Natural killer cell (primary cell): Measurements from ENCODE around the gene CABLES1. TPM values are rescaled to one million over a fixed set of nuclear protein-coding genes. Genes with fewer than 3 reads are reported as not detected.

Source experiments
- ATAC-seq, 3 donors: fragments of 150-1000 bp in 2 of 3; fragments of 200-7000 bp in 1 of 3; cut with Tn5 transposase; 1 replicate in 1 of 3; 2 replicates in 2 of 3; pipeline ENCODE4 v1.10.0; 2021; ENCODE audit warnings: mild to moderate bottlenecking in 2 of 3, moderate library complexity in 2 of 3
- DNase-seq, 2 donors: peaks; one replicate each; pipeline versions ENCODE4 v3.0.0 to v3.0.0-alpha.2; 2013 to 2021; ENCODE audit warnings: mixed read lengths in 1 of 2
- H3K27ac ChIP-seq: one replicate; pipeline ENCODE4 v1.5.1; 2013; ENCODE audit warnings: mild to moderate bottlenecking, low read length
- H3K27me3 ChIP-seq: one replicate; pipeline ENCODE4 v1.6.1; 2013; ENCODE audit warnings: low read length; ENCODE audit not compliant: control insufficient read depth, insufficient read depth
- H3K36me3 ChIP-seq: one replicate; pipeline ENCODE4 v1.6.1; 2013; ENCODE audit warnings: low read length; ENCODE audit not compliant: control insufficient read depth, insufficient read depth
- H3K4me1 ChIP-seq: one replicate; pipeline ENCODE4 v1.6.1; 2013; ENCODE audit warnings: low read length; ENCODE audit not compliant: control insufficient read depth, insufficient read depth
- H3K4me3 ChIP-seq: one replicate; pipeline ENCODE4 v1.5.1; 2013; ENCODE audit warnings: low read length
- H3K9me3 ChIP-seq: one replicate; pipeline ENCODE4 v1.6.1; 2013; ENCODE audit warnings: low read length; ENCODE audit not compliant: control insufficient read depth, insufficient read depth
- H3K27ac Mint-ChIP-seq, 2 donors: one replicate each; pipeline ENCODE4 v1.8.0; 2022; ENCODE audit warnings: mild to moderate bottlenecking in 2 of 2, mixed read lengths in 2 of 2, moderate library complexity in 1 of 2
- H3K27me3 Mint-ChIP-seq, 2 donors: one replicate each; pipeline ENCODE4 v1.8.0; 2022; ENCODE audit warnings: low read depth in 2 of 2, mixed read lengths in 2 of 2
- H3K36me3 Mint-ChIP-seq: one replicate; pipeline ENCODE4 v1.8.0; 2022; ENCODE audit warnings: mixed read lengths
- H3K4me1 Mint-ChIP-seq, 2 donors: one replicate each; pipeline ENCODE4 v1.8.0; 2022; ENCODE audit warnings: mixed read lengths in 2 of 2
- H3K4me3 Mint-ChIP-seq: one replicate; pipeline ENCODE4 v1.8.0; 2022; ENCODE audit warnings: mild to moderate bottlenecking, moderate library complexity, mixed read lengths
- H3K9me3 Mint-ChIP-seq, 2 donors: one replicate each; pipeline ENCODE4 v1.8.0; 2022; ENCODE audit warnings: mixed read lengths in 2 of 2
- CTCF ChIP-seq: fragments of 200-600 bp; IDR thresholded peaks from one replicate; pipeline ENCODE4 v1.8.0; 2022; ENCODE audit warnings: antibody characterized with exemption
- WGBS: methylation state at CpG from one replicate; pipeline ENCODE4 v1.1.7; 2013; ENCODE audit warnings: missing lambda C conversion rate; ENCODE audit not compliant: insufficient coverage; 5-methylcytosine and 5-hydroxymethylcytosine counted together
- intact Hi-C: fragments of 100-400 bp; cut with micrococcal nuclease; formaldehyde crosslinking; loops from one replicate; pipeline ENCODE4 v1.14.2; 2022
- total RNA-seq, 4 donors: library from RNA; stranded (reverse); fragments of 120-200 nt in 1 of 4; gene quantifications; one replicate each; pipeline versions ENCODE4 v1.2.3 to v1.2.4, GENCODE V29; 2013 to 2022

Gene CABLES1
- total RNA-seq, 3 donors from 2014 or later (not counting 1 experiment from before 2014, with no cell fraction given) = 1.3 to 2.2 (median 1.8) TPM

DNA sequence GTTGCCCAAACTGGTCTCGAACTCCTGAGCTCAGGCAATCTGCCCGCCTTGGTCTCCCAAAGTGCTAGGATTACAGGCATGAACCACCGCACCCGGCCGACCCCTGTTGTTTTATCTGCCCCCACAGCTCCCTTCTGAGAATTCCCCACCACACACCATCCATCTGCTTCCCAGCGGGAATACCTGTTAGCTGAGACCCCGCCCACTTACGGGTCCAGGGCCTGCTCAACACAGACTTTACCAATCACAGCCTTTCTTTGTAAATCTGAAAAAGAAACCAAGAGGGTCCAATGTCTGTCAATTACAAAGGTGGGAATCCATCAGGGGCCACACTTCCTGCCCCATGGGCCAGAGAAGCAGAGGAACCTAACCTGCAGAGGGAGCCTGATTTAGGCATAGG lies 14.2 kb upstream of the CABLES1 start:
- intact Hi-C loops = no loop called here
- Histone ChIP-seq H3K9me3 (no peaks in the 10 kb centered on the region), H3K4me3 (no peak overlapping the region), H3K27me3 (no peaks in the 10 kb centered on the region), H3K4me1 (no peaks in the 10 kb centered on the region), H3K27ac (no peak overlapping the region), H3K36me3 (no peaks in the 10 kb centered on the region)
- 95% methylated on average over 8 of the region's 8 CpGs for WGBS
- ATAC-seq = no peak
- DNase-seq = no peak
- no peaks in the 10 kb centered on the region for H3K4me1 Mint-ChIP-seq
- H3K27ac Mint-ChIP-seq = no peak overlapping the region
- no peaks in the 10 kb centered on the region for H3K36me3 Mint-ChIP-seq
- H3K27me3 Mint-ChIP-seq = peaks cover 0 to 5% of the 10 kb centered on the region in 2 donors
- no peaks in the 10 kb centered on the region for H3K9me3 Mint-ChIP-seq
- no peak for TF ChIP-seq CTCF
- H3K4me3 Mint-ChIP-seq = no peak overlapping the region

DNA sequence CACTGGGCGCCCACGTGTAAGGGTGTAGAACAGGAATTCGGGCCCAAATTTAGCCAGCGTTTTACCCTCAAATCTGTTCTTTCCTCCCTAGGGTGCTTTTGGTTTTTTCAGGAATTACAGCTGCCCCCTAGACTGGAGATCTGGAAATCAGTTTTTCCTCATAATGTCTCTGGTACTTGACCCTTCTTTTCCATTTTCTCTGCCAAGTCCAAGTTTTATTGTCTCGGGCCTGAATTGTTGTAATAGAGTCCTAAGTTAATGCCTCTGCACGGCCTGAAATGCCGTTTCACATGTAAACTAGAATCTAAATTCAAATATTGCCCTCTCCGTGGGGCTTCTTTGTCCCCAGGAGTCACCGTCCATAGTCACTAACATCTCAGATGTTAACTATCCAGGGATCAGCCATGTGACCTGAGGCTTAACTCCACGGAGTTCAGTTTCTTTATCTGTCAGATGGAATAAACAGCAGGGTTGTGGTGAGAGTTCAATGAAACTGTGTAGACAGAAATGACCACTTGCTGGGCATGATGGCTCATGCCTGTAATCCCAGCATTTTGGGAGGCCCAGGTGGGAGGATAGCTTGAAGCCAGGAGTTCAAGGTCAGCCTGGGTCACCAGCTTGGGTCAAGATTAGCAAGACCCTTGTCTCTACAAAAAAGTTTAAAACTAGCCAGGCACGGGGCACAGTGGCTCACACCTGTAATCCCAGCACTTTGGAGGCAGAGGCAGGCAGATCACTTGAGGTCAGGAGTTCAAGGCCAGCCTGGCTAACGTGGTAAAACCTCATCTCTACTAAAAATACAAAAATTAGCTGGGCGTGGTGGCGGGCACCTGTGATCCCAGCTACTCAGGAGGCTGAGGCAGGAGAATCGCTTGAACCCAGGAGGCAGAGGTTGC lies 12.7 kb upstream of the CABLES1 start:
- Mint-ChIP-seq H3K27me3 (peaks cover 0 to 3% of the 10 kb centered on the region in 2 donors), H3K27ac (no peak overlapping the region), H3K4me1 (no peaks in the 10 kb centered on the region), H3K9me3 (no peaks in the 10 kb centered on the region), H3K4me3 (no peak overlapping the region), H3K36me3 (no peaks in the 10 kb centered on the region)
- DNase-seq = no peak
- Histone ChIP-seq H3K36me3 (no peaks in the 10 kb centered on the region), H3K9me3 (no peaks in the 10 kb centered on the region), H3K4me3 (no peak overlapping the region), H3K27me3 (no peaks in the 10 kb centered on the region), H3K4me1 (no peaks in the 10 kb centered on the region), H3K27ac (no peak overlapping the region)
- ATAC-seq = no peak
- intact Hi-C loops = no loop called here
- 90% methylated on average over 15 of the region's 15 CpGs for WGBS
- TF ChIP-seq CTCF = no peak

DNA sequence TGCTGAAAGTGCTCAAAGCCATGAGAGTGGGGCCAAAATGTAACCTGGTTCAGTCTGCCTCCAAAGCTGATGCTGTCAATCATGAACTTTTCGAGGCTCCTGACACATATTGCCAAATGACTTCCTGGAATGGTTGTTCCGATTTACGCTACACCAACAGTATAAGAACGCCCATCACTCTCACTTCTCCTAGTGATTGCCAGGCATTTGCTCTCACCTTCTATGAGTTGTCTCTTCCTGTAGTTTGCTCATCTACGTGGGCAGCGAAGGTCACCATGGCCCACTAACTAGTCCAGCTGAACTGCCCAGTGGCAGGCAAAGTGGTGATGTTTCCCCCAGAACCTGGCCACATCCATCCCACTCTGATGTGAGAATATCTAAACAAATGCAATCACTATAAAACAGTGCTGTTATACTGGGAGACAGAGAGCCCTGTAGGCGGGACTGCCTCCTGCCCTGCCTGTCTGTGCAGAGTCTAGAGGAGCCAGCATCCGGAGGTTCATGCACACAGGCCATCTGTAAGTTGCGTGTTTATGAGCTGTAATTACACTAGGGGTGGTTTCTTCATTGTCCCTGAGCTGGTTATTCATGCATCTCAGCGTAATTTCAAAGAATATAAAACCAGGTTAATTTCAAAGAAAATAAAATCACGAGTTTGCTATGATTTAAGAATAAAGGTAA lies 8.8 kb upstream of the CABLES1 start:
- no peaks in the 10 kb centered on the region for H3K4me1 ChIP-seq
- no peaks in the 10 kb centered on the region for H3K9me3 ChIP-seq
- intact Hi-C loops = no loop called here
- Mint-ChIP-seq H3K27ac (no peak overlapping the region), H3K9me3 (no peaks in the 10 kb centered on the region), H3K27me3 (no peaks in the 10 kb centered on the region), H3K36me3 (no peaks in the 10 kb centered on the region), H3K4me3 (no peak overlapping the region), H3K4me1 (peaks cover 0 to 1% of the 10 kb centered on the region in 2 donors)
- H3K36me3 ChIP-seq = no peaks in the 10 kb centered on the region
- TF ChIP-seq CTCF = no peak
- DNase-seq = no peak
- ATAC-seq = no peak
- 83% methylated on average over 10 of the region's 11 CpGs for WGBS
- H3K27ac ChIP-seq = no peak overlapping the region
- H3K4me3 ChIP-seq = no peak overlapping the region
- H3K27me3 ChIP-seq = no peaks in the 10 kb centered on the region
